Ectodermal cell (in vitro differentiated cells): ENCODE measurements around the gene MRPL39.
"Not testable (repeated sequence)": the region's sequence is repeated elsewhere in the genome, so short reads cannot be mapped to it uniquely, and the experiment has no call there.

Source experiments
- H3K27ac ChIP-seq: 2 replicates; pipeline ENCODE4 v1.7.0; 2013; ENCODE audit warnings: mild to moderate bottlenecking, low read depth, low read length; ENCODE audit not compliant: insufficient read depth, poor library complexity, severe bottlenecking
- H3K27me3 ChIP-seq: 2 replicates; pipeline ENCODE4 v1.7.0; 2013; ENCODE audit warnings: mild to moderate bottlenecking, low read length; ENCODE audit not compliant: insufficient read depth, control insufficient read depth, poor library complexity, severe bottlenecking
- H3K36me3 ChIP-seq: one replicate; pipeline ENCODE4 v1.7.0; 2013; ENCODE audit warnings: low read length; ENCODE audit not compliant: control insufficient read depth, insufficient read depth
- H3K4me1 ChIP-seq: one replicate; pipeline ENCODE4 v1.7.0; 2013; ENCODE audit warnings: low read length; ENCODE audit not compliant: control insufficient read depth, insufficient read depth
- H3K4me3 ChIP-seq: 2 replicates; pipeline ENCODE4 v1.7.0; 2013; ENCODE audit warnings: low read depth, low read length, control low read depth; ENCODE audit not compliant: insufficient read depth
- H3K9me3 ChIP-seq: 2 replicates; pipeline ENCODE4 v1.7.0; 2013; ENCODE audit warnings: mild to moderate bottlenecking, low read length, moderate library complexity; ENCODE audit not compliant: control insufficient read depth
- WGBS, 2 experiments: methylation state at CpG; one replicate each; pipeline ENCODE4 v1.1.7; 2013; ENCODE audit warnings: missing lambda C conversion rate in 2 of 2; 5-methylcytosine and 5-hydroxymethylcytosine counted together

Gene MRPL39

GRCh38 chr21:25638660-25639550 lies 31.6 kb upstream of the MRPL39 start, which contains the start of gene JAM2:
TSS of gene JAM2 (plus strand) at chr21:25639258. CDS start at chr21:25639822, 564 bp downstream.
- H3K27ac ChIP-seq = peak within 1 kb of the TSS; percentile 58
- H3K27me3 ChIP-seq = peaks cover 24% of the 10 kb centered on the region
- WGBS, 2 experiments = 7 to 8% methylated on average over 37 to 41 of the region's 41 CpGs
- H3K36me3 ChIP-seq = no peaks in the 10 kb centered on the region
- peaks cover 12% of the 10 kb centered on the region for H3K4me1 ChIP-seq
- no peaks in the 10 kb centered on the region for H3K9me3 ChIP-seq
- H3K4me3 ChIP-seq = peak within 1 kb of the TSS; percentile 65

- Histone ChIP-seq H3K4me3 (no peak overlapping the region), H3K9me3 (no peaks in the 10 kb centered on the region), H3K36me3 (no peaks in the 10 kb centered on the region), H3K27me3 (peaks cover 24% of the 10 kb centered on the region), H3K4me1 (peaks cover 12% of the 10 kb centered on the region), H3K27ac (no peak overlapping the region)
- WGBS, 2 experiments = 42 to 60% methylated on average over 4 to 5 of the region's 5 CpGs
Observed at GRCh38 chr21:25637851-25638659, 30.8 kb upstream of the MRPL39 start.

GRCh38 chr21:25636727-25637126 lies 29.4 kb upstream of the MRPL39 start:
- H3K4me3 ChIP-seq = no peak overlapping the region
- 95 to 100% methylated on average over 2 of the region's 2 CpGs for WGBS, 2 experiments
- H3K27me3 ChIP-seq = peaks cover 24% of the 10 kb centered on the region
- no peaks in the 10 kb centered on the region for H3K36me3 ChIP-seq
- H3K9me3 ChIP-seq = no peaks in the 10 kb centered on the region
- no peak overlapping the region for H3K27ac ChIP-seq
- peaks cover 12% of the 10 kb centered on the region for H3K4me1 ChIP-seq

GRCh38 chr21:25635310-25635709 lies 28.0 kb upstream of the MRPL39 start:
- H3K4me1 ChIP-seq = peaks cover 12% of the 10 kb centered on the region
- no peak overlapping the region for H3K4me3 ChIP-seq
- no peaks in the 10 kb centered on the region for H3K36me3 ChIP-seq
- H3K9me3 ChIP-seq = no peaks in the 10 kb centered on the region
- H3K27me3 ChIP-seq = peaks cover 10% of the 10 kb centered on the region
- no peak overlapping the region for H3K27ac ChIP-seq
- 79 to 80% methylated on average over 8 of the region's 8 CpGs for WGBS, 2 experiments

GRCh38 chr21:25632296-25632695 lies 25.0 kb upstream of the MRPL39 start:
- Histone ChIP-seq H3K27ac (no peak overlapping the region), H3K4me3 (no peak overlapping the region), H3K4me1 (no peaks in the 10 kb centered on the region), H3K9me3 (no peaks in the 10 kb centered on the region), H3K36me3 (no peaks in the 10 kb centered on the region), H3K27me3 (peaks cover 8% of the 10 kb centered on the region)
- WGBS, 2 experiments = 98 to 100% methylated on average over 2 of the region's 2 CpGs

- 69 to 74% methylated on average over 2 of the region's 2 CpGs for WGBS, 2 experiments
- Histone ChIP-seq H3K4me3 (no peak overlapping the region), H3K4me1 (no peaks in the 10 kb centered on the region), H3K36me3 (no peaks in the 10 kb centered on the region), H3K27ac (no peak overlapping the region), H3K27me3 (peaks cover 8% of the 10 kb centered on the region), H3K9me3 (no peaks in the 10 kb centered on the region)
Observed at GRCh38 chr21:25626757-25627156, 19.5 kb upstream of the MRPL39 start.

- H3K36me3 ChIP-seq, H3K27ac ChIP-seq, H3K27me3 ChIP-seq, H3K9me3 ChIP-seq, H3K4me3 ChIP-seq, H3K4me1 ChIP-seq: not testable (repeated sequence)
- 93% methylated on average over 11 of the region's 11 CpGs for WGBS, 2 experiments
Observed at GRCh38 chr21:25625776-25626555, 18.7 kb upstream of the MRPL39 start.

- H3K4me3 ChIP-seq = no peak overlapping the region
- no peak overlapping the region for H3K27ac ChIP-seq
- no peaks in the 10 kb centered on the region for H3K9me3 ChIP-seq
- H3K36me3 ChIP-seq = no peaks in the 10 kb centered on the region
- H3K27me3 ChIP-seq = peaks cover 8% of the 10 kb centered on the region
- WGBS, 2 experiments = 100% methylated on average over 1 of the region's 1 CpG; no CpG with 5 or more reads in 1 of the 2 experiments
- H3K4me1 ChIP-seq = no peaks in the 10 kb centered on the region
Observed at GRCh38 chr21:25625036-25625435, 17.8 kb upstream of the MRPL39 start.

GRCh38 chr21:25624511-25624910 lies 17.2 kb upstream of the MRPL39 start:
- no peak overlapping the region for H3K4me3 ChIP-seq
- 69 to 77% methylated on average over 4 of the region's 4 CpGs for WGBS, 2 experiments
- H3K4me1 ChIP-seq = no peaks in the 10 kb centered on the region
- peaks cover 8% of the 10 kb centered on the region for H3K27me3 ChIP-seq
- no peaks in the 10 kb centered on the region for H3K36me3 ChIP-seq
- H3K27ac ChIP-seq = no peak overlapping the region
- no peaks in the 10 kb centered on the region for H3K9me3 ChIP-seq
